Measurements from ENCODE around the gene HAND2. TPM values are rescaled to one million over a fixed set of nuclear protein-coding genes. Genes with fewer than 3 reads are reported as not detected.

Gene HAND2
- total and polyA plus RNA-seq, 4 donors = 0.20 to 0.21 TPM; not detected in 2

DNA sequence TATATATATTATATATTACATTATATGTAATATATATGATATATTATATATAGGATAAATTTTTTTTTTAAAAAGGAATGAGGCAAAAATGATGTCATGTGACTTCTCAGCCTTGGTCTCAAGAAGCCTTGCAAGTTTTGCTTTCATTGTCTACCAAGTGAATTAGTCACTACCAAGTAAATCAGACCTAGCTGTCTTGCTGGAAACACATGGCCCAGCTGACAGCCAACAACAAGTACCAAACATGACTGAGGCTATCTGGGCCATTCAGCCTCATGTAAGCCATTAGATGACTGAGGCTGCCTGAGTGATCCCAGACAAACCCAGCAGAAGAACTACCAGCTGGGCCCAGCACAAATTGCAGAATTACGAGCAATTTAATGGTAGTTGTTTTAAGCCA lies 44.9 kb downstream of the HAND2 start:
- Histone ChIP-seq H3K36me3 (ENCODE audit: control insufficient read depth, insufficient read depth, low read length) (no peaks in the 10 kb centered on the region), H3K27me3 (ENCODE audit: control insufficient read depth, insufficient read depth, low read length) (no peaks in the 10 kb centered on the region), H3K27ac (ENCODE audit: low read depth, low read length) (no peak overlapping the region), H3K4me3 (ENCODE audit: low read depth, low read length) (no peak overlapping the region), H3K9me3 (ENCODE audit: control insufficient read depth, insufficient read depth, low read length) (no peaks in the 10 kb centered on the region), H3K4me1 (ENCODE audit: control insufficient read depth, insufficient read depth, low read length) (no peaks in the 10 kb centered on the region)
- no CpG with 5 or more reads among the region's 1 CpG for WGBS (ENCODE audit: insufficient coverage)
- no peak for DNase-seq (ENCODE audit: low read depth in 4 of 6, low spot score in 6 of 6)

DNA sequence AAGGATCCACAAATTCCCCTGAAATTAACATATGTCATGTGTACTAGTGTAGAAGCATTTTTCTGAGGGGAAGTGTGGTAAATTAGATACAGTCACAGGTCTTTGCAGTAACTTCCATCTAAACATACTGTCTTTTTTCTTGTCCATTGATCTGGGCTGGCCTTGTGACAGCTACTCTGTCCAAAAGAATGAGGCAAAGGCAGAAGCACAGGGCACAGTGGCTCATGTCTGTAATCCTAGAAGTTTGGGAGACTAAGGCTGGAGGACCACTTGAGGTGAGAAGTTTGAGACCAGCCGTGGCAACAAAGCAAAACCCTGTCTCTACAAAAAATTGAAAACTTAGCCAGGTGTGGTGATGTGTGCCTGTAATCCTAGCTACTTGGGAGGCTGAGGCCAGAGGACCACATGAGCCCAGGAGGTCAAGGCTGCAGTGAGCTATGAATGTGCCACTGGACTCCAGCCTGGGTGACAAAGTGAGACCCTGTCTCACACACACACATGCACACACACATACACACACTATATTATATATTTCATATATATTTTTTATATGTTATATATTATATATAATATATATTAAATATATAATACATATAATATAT lies 47.6 kb downstream of the HAND2 start:
- no peak for DNase-seq (ENCODE audit: low read depth in 4 of 6, low spot score in 6 of 6)
- 100% methylated on average over 1 of the region's 1 CpG for WGBS (ENCODE audit: insufficient coverage)
- Histone ChIP-seq H3K4me1 (ENCODE audit: control insufficient read depth, insufficient read depth, low read length) (no peaks in the 10 kb centered on the region), H3K9me3 (ENCODE audit: control insufficient read depth, insufficient read depth, low read length) (no peaks in the 10 kb centered on the region), H3K27ac (ENCODE audit: low read depth, low read length) (no peak overlapping the region), H3K27me3 (ENCODE audit: control insufficient read depth, insufficient read depth, low read length) (no peaks in the 10 kb centered on the region), H3K4me3 (ENCODE audit: low read depth, low read length) (no peak overlapping the region), H3K36me3 (ENCODE audit: control insufficient read depth, insufficient read depth, low read length) (no peaks in the 10 kb centered on the region)

DNA sequence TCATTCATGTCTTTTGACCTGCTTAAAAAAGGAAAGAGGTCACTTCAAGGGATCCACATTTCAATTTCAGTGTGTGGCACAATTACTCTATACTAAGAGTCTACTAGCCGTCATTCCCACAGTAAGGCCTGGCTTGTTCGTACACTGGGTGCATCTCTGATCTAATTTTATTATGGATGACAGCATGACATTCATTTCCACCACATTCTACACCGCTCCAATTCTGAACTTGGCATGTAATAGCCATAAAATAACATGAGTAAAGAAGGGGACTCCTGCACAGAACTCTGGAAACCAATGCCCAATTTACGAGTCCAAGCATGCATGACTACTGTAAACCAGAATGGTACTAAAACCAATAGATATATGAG lies 51.1 kb downstream of the HAND2 start:
- no peak overlapping the region for H3K27ac ChIP-seq (ENCODE audit: low read depth, low read length)
- no CpG with 5 or more reads among the region's 4 CpGs for WGBS (ENCODE audit: insufficient coverage)
- no peaks in the 10 kb centered on the region for H3K4me1 ChIP-seq (ENCODE audit: control insufficient read depth, insufficient read depth, low read length)

DNA sequence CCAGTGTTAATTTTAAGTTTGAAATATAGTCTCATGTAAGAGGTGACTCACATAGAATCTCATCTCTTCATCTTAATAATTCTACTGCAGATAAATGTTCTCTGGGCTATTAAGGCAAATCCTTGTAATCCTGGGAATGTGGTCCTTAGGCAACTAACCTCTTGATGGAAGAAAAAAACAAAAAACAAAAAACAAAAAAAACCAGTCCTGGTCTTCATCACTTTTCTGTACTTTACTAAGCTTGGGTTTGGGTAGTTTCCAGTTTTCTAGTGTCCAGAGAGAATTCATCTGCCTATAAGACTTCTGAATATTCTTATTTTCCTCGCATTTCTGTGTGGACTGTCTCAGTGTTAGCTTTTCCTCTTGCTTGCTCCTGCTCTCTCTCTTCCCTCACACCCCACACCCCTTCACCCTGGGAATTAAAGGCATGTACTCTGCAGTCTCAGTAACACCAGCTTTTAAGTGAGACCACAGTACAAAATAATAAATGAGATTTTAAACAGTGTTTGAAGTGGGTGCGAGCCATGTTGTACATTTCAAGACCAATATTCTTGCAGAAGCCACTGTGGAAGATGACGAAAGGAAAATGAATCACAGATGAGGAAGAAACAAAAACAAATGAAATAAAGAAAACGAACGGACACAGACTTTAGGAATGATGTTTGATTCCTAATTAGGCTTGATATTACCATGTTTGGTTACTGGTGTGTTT lies 51.7 kb downstream of the HAND2 start:
- Histone ChIP-seq H3K4me1 (ENCODE audit: control insufficient read depth, insufficient read depth, low read length) (no peaks in the 10 kb centered on the region), H3K27me3 (ENCODE audit: control insufficient read depth, insufficient read depth, low read length) (no peaks in the 10 kb centered on the region), H3K36me3 (ENCODE audit: control insufficient read depth, insufficient read depth, low read length) (no peaks in the 10 kb centered on the region), H3K27ac (ENCODE audit: low read depth, low read length) (no peak overlapping the region), H3K9me3 (ENCODE audit: control insufficient read depth, insufficient read depth, low read length) (no peaks in the 10 kb centered on the region), H3K4me3 (ENCODE audit: low read depth, low read length) (no peak overlapping the region)
- DNase-seq (ENCODE audit: low read depth in 4 of 6, low spot score in 6 of 6) = no peak
- 90% methylated on average over 3 of the region's 5 CpGs for WGBS (ENCODE audit: insufficient coverage)

More for the DNA sequence above, 51.1 kb downstream of the HAND2 start:
- H3K27me3 ChIP-seq (ENCODE audit: control insufficient read depth, insufficient read depth, low read length) = no peaks in the 10 kb centered on the region
- no peaks in the 10 kb centered on the region for H3K36me3 ChIP-seq (ENCODE audit: control insufficient read depth, insufficient read depth, low read length)
- H3K4me3 ChIP-seq (ENCODE audit: low read depth, low read length) = no peak overlapping the region
- no peaks in the 10 kb centered on the region for H3K9me3 ChIP-seq (ENCODE audit: control insufficient read depth, insufficient read depth, low read length)
- no peak for DNase-seq (ENCODE audit: low read depth in 4 of 6, low spot score in 6 of 6)

DNA sequence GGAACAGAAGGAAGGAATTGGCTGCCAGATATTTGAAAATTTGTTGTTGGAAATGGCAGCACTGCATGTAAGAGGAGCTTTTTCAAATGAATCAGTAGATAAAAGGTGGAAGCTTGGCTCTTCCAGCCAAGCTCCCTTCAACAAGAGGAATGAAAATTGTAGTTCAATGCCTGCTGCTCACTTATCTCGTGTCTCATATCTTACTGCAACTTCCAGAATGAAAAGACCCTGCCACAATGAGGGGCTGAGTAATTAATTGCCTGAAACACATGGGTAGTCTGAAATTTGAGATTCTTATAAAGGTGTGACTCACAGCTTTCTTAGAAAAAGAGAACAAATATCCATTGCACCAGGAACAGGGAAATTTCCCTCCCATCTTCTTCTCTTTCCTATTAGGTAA lies 53.0 kb downstream of the HAND2 start:
- Histone ChIP-seq H3K4me1 (ENCODE audit: control insufficient read depth, insufficient read depth, low read length) (no peaks in the 10 kb centered on the region), H3K27me3 (ENCODE audit: control insufficient read depth, insufficient read depth, low read length) (no peaks in the 10 kb centered on the region), H3K27ac (ENCODE audit: low read depth, low read length) (no peak overlapping the region), H3K4me3 (ENCODE audit: low read depth, low read length) (no peak overlapping the region), H3K36me3 (ENCODE audit: control insufficient read depth, insufficient read depth, low read length) (no peaks in the 10 kb centered on the region), H3K9me3 (ENCODE audit: control insufficient read depth, insufficient read depth, low read length) (no peaks in the 10 kb centered on the region)
- WGBS (ENCODE audit: insufficient coverage) = no CpG with 5 or more reads among the region's 1 CpG
- no peak for DNase-seq (ENCODE audit: low read depth in 4 of 6, low spot score in 6 of 6)

Other genes with a start within 250 kb of the HAND2 start
- 100 to 1,000 TPM in 1 of 2 donors, 10 to 100 TPM in 1; 52.3 to 104 TPM for gene HMGB2, start 195.9 kb downstream of the HAND2 start, total RNA-seq
- gene HMGB2, start 195.9 kb downstream of the HAND2 start, polyA plus RNA-seq (ENCODE audit: insufficient read length in 2 of 2) = 100 to 1,000 TPM; 123 to 132 TPM
- 10 to 100 TPM; 19.2 to 29.0 TPM for gene SAP30, start 159.3 kb downstream of the HAND2 start, total RNA-seq
- gene SAP30, start 159.3 kb downstream of the HAND2 start, polyA plus RNA-seq (ENCODE audit: insufficient read length in 2 of 2) = 10 to 100 TPM; 25.9 to 28.7 TPM
- 10 to 100 TPM; 19.5 to 25.5 TPM for gene SCRG1, start 131.1 kb downstream of the HAND2 start, total RNA-seq
- gene SCRG1, start 131.1 kb downstream of the HAND2 start, polyA plus RNA-seq (ENCODE audit: insufficient read length in 2 of 2) = 10 to 100 TPM; 90.0 to 98.4 TPM

All from spinal cord (tissue), 10 donors.